Epithelial cell of esophagus (primary cell): ENCODE results near the gene CYP4F11.
"Not testable (repeated sequence)": the region's sequence is repeated elsewhere in the genome, so short reads cannot be mapped to it uniquely, and the experiment has no call there.

Source experiments
- DNase-seq: peaks from one replicate; pipeline ENCODE4 v3.0.0; 2010; ENCODE audit warnings: low read depth
- H3K4me3 ChIP-seq: 2 replicates; pipeline ENCODE4 v1.5.1; 2011; ENCODE audit warnings: mild to moderate bottlenecking, low read length, control low read depth
- TF ChIP-seq, protein P1 (sequence below): IDR thresholded peaks from 2 replicates; pipeline ENCODE4 v1.5.1; 2011; ENCODE audit warnings: low read depth, mild to moderate bottlenecking, low read length, control low read depth, inconsistent platforms; ENCODE audit not compliant: insufficient read depth; ENCODE audit errors: missing control alignments

The CYP4F11 gene

GRCh38 chr19:15922021-15922420 is 12.3 kb downstream of the CYP4F11 start:
- TF ChIP-seq, protein P1, sequence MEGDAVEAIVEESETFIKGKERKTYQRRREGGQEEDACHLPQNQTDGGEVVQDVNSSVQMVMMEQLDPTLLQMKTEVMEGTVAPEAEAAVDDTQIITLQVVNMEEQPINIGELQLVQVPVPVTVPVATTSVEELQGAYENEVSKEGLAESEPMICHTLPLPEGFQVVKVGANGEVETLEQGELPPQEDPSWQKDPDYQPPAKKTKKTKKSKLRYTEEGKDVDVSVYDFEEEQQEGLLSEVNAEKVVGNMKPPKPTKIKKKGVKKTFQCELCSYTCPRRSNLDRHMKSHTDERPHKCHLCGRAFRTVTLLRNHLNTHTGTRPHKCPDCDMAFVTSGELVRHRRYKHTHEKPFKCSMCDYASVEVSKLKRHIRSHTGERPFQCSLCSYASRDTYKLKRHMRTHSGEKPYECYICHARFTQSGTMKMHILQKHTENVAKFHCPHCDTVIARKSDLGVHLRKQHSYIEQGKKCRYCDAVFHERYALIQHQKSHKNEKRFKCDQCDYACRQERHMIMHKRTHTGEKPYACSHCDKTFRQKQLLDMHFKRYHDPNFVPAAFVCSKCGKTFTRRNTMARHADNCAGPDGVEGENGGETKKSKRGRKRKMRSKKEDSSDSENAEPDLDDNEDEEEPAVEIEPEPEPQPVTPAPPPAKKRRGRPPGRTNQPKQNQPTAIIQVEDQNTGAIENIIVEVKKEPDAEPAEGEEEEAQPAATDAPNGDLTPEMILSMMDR: no peak
- H3K4me3 ChIP-seq: no peak overlapping the region
- no peak for DNase-seq

DNA sequence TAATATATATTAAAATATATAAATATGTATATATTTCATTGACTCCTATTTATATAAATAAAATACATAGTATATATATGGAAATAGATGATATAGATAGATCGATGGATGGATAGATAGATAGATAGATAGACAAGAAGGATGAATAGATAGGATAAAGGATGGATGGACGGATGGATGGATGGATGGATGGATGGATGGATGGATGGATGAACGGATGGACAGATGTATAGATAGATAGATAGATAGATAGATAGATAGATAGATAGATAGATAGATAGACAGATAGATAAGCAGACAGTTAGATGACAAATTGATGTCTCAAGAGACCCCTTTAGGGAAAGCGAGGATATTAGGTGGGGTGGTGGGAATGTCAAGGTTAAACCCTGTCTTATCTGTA is 15.1 kb downstream of the CYP4F11 start:
- TF ChIP-seq, protein P1: no peak
- DNase-seq: no peak
- no peak overlapping the region for H3K4me3 ChIP-seq

DNA sequence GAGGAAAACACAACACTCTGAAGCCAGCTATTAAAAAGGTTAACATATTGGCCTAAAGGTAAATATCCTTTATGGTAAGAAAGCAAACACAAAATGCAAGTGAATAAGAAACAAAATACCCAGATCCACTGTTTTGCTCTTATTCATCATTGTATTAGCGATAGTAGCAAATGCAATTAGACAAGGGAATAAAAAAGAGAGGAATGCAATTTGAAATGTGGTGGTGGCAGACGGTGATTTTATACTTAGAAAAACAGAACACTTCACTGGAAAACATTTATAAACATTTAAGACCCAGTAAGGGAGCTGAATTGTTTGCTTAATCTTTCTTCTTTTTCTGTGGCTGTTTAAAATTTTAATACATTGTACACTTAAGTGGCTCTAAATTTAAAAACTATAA is 19.2 kb downstream of the CYP4F11 start:
- DNase-seq: no peak
- H3K4me3 ChIP-seq: no peak overlapping the region
- TF ChIP-seq, protein P1: no peak

DNA sequence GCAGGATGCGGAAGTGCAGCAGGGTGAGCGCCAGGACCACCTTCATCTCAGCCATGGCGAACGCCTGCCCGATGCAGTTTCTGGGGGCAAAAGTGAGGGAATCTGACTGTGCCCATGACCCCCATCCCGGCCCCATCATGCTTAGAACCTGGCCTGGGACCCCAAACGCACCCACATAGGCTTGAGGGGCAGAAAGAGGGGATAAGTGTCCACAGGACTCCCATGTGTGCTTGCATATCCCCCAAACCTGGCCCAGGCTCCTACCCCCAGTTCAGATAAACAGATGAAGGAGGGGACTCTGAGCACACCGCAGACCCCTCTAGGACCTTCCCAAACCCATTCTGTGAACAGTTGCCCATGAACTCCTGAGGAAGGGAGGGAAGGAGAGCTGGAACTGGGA is 20.5 kb downstream of the CYP4F11 start:
- DNase-seq: no peak
- no peak overlapping the region for H3K4me3 ChIP-seq
- TF ChIP-seq, protein P1: no peak

DNA sequence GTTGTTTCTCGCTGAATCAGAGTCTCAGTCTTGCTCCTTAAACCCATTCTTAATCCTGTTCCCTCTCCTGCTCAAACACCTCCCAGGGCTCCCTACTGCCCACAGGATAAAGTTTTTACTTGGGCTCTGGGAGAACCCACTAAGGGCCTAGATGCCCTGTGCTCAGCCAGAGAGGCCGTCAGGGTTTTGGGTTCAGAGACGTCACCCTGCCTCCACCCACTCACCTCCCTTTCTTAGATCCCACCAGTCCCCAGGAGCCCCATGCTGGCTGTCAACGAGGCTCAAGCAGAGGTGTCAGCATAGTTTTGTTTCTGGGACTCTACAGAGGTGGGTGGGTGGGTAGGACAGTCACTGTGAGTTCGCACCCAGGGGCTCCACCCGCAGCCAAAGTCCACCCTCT is 20.9 kb downstream of the CYP4F11 start:
- DNase-seq: no peak
- TF ChIP-seq, protein P1: no peak
- H3K4me3 ChIP-seq: no peak overlapping the region

GRCh38 chr19:15911599-15912235 is 22.6 kb downstream of the CYP4F11 start:
- DNase-seq: no peak
- H3K4me3 ChIP-seq: no peak overlapping the region
- TF ChIP-seq, protein P1: peak; percentile 14

DNA sequence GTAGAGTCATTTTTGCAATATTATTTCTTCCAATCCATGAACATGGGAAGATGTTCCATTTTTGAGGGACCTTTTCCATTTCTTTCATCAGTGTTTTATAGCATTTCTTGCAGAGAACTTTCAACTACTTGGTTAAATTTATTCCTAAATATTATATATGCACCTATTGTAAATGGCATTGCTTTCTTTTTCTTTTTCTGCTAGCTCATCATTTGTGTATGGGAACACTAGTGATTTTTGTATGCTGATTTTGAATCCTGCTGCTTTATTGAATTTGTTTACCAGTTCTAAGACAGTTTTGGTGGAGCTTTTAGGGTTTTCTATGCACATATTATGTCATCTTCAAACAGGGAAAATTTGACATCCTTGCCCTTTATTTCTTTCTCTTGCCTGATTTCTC is 29.3 kb downstream of the CYP4F11 start:
- DNase-seq: no peak
- H3K4me3 ChIP-seq: no peak overlapping the region
- TF ChIP-seq, protein P1: no peak

DNA sequence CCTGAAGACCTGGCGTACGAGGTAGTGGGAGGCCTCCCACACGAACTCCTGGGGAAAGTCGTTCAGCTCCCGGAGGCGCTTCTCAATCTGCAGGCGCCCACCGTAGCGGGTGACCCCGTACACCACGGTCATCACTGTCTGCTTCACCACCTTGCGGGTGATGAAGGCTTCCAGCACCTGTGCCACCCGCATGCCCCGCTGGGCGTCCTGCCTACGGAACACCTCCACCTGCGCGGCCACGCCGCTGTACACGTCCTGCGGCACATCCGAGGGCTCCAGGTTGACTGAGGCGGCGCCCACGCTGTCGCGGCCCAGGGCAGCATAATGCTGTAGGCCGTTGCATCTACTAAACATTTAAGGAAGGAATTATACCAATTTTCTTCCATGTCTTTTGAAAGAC is 31.4 kb downstream of the CYP4F11 start:
- DNase-seq, H3K4me3 ChIP-seq: not testable (repeated sequence)
